Endothelial cell of umbilical vein (primary cell): Measurements from ENCODE around the gene PHTF1. TPM values are rescaled to one million over a fixed set of nuclear protein-coding genes. Genes with fewer than 3 reads are reported as not detected.

Experiments
- BruUV-seq: library from RNA; stranded (reverse); fragments of 400-500 nt; replicated peaks from 2 replicates; lab custom pipeline; 2021; lab: Mats Ljungman, UMichigan
- CTCF ChIA-PET: fragments of 300-600, 350-600 bp; sonication (Branson Sonifier 250); formaldehyde crosslinking; loops from one replicate; lab custom pipeline; 2021; ENCODE audit warnings: antibody characterized with exemption, inconsistent platforms; lab: Charles Lee
- POLR2A ChIA-PET: fragments of 300-600, 350-600 bp; sonication (Branson Sonifier 250); formaldehyde crosslinking; loops from one replicate; lab custom pipeline; 2021; ENCODE audit warnings: antibody characterized with exemption, inconsistent platforms; lab: Charles Lee
- DNase-seq: peaks from one replicate; pipeline ENCODE4 v3.0.0-alpha.2; 2011; ENCODE audit warnings: low read depth, low spot score
- FAIRE-seq: peaks from 2 replicates; lab custom pipeline; 2011; peaks lifted over from hg19 to GRCh38; lab: Jason Lieb, UNC
- H2AFZ ChIP-seq: 2 replicates; pipeline ENCODE4 v1.6.0; 2012; ENCODE audit warnings: low read depth, low read length, control low read depth, inconsistent platforms
- H3K27ac ChIP-seq: 2 replicates; pipeline ENCODE4 v1.5.1; 2011; ENCODE audit warnings: low read depth, mild to moderate bottlenecking, control low read depth, low read length, moderate library complexity; ENCODE audit not compliant: insufficient read depth
- H3K27me3 ChIP-seq, 2 experiments: 2 replicates each; pipeline versions ENCODE4 v1.6.0 to v1.6.1; 2011; ENCODE audit warnings: low read length in 2 of 2, mixed read lengths in 1 of 2; ENCODE audit not compliant: control insufficient read depth in 2 of 2, insufficient read depth in 2 of 2
- H3K36me3 ChIP-seq, 2 experiments: 2 replicates in 1 of 2; 3 replicates in 1 of 2; pipeline ENCODE4 v1.5.1; 2011; ENCODE audit warnings: low read length in 2 of 2, mild to moderate bottlenecking in 1 of 2, moderate library complexity in 1 of 2; ENCODE audit not compliant: control insufficient read depth in 2 of 2, insufficient read depth in 2 of 2; ENCODE audit errors: extremely low read depth in 1 of 2
- H3K4me1 ChIP-seq: 3 replicates; pipeline ENCODE4 v1.5.1; 2011; ENCODE audit warnings: mild to moderate bottlenecking, low read length; ENCODE audit not compliant: control insufficient read depth, insufficient read depth; ENCODE audit errors: extremely low read depth
- H3K4me2 ChIP-seq: 2 replicates; pipeline ENCODE4 v1.6.1; 2011; ENCODE audit warnings: low read length, control low read depth, mixed read lengths; ENCODE audit not compliant: insufficient read depth
- H3K4me3 ChIP-seq, 3 experiments: fragments of 200-600 bp in 1 of 3; sonication (generic), shearing (Covaris generic) in 1 of 3; replicated peaks in 1 of 3; 2 replicates each; pipeline ENCODE4 v1.5.1; 2011 to 2016; ENCODE audit warnings: control low read depth in 3 of 3, low read length in 3 of 3, mild to moderate bottlenecking in 2 of 3, inconsistent platforms in 1 of 3, low read depth in 1 of 3, moderate library complexity in 1 of 3; ENCODE audit not compliant: insufficient read depth in 1 of 3
- H3K79me2 ChIP-seq: 2 replicates; pipeline ENCODE4 v1.6.0; 2012; ENCODE audit warnings: low read length, inconsistent platforms; ENCODE audit not compliant: control insufficient read depth, insufficient read depth
- H3K9ac ChIP-seq: replicated peaks from 2 replicates; pipeline ENCODE3; 2011; ENCODE audit warnings: low read length, control low read depth; ENCODE audit not compliant: insufficient read depth; ENCODE audit errors: extremely low read depth
- H3K9me1 ChIP-seq: replicated peaks from 3 replicates; pipeline ENCODE4 v1.6.0; 2011; ENCODE audit warnings: mild to moderate bottlenecking, low read length; ENCODE audit not compliant: control insufficient read depth, insufficient read depth; ENCODE audit errors: extremely low read depth
- H3K9me3 ChIP-seq: replicated peaks from 2 replicates; pipeline ENCODE4 v1.5.1; 2012; ENCODE audit warnings: low read length, inconsistent platforms; ENCODE audit not compliant: control insufficient read depth, insufficient read depth
- H4K20me1 ChIP-seq: replicated peaks from 2 replicates; pipeline ENCODE3; 2011; ENCODE audit warnings: mild to moderate bottlenecking, low read length; ENCODE audit not compliant: control insufficient read depth, insufficient read depth; ENCODE audit errors: extremely low read depth
- CTCF ChIP-seq, 2 donors: IDR thresholded peaks; 1 replicate in 1 of 2; 2 replicates in 1 of 2; pipeline ENCODE4 v1.5.1; 2011; ENCODE audit warnings: low read length in 2 of 2, mild to moderate bottlenecking in 2 of 2, moderate library complexity in 2 of 2, control low read depth in 1 of 2, inconsistent platforms in 1 of 2, low read depth in 1 of 2; ENCODE audit not compliant: insufficient read depth in 1 of 2; ENCODE audit errors: extremely low read depth in 1 of 2
- EZH2 ChIP-seq: IDR thresholded peaks from 2 replicates; pipeline ENCODE4 v1.6.1; 2012; ENCODE audit warnings: borderline replicate concordance, low read depth, mild to moderate bottlenecking, moderate library complexity, low read length, inconsistent platforms; ENCODE audit not compliant: severe bottlenecking
- FOS ChIP-seq: IDR thresholded peaks from 2 replicates; pipeline ENCODE4 v1.6.1; 2011; ENCODE audit warnings: mild to moderate bottlenecking, low read length, moderate library complexity, borderline replicate concordance; ENCODE audit not compliant: insufficient read depth
- GATA2 ChIP-seq: IDR thresholded peaks from 2 replicates; pipeline ENCODE4 v1.7.0; 2011; ENCODE audit warnings: low read depth, mild to moderate bottlenecking, moderate library complexity, mixed read lengths, low read length; ENCODE audit not compliant: insufficient read length, insufficient read depth
- JUN ChIP-seq: IDR thresholded peaks from 2 replicates; pipeline ENCODE4 v1.6.1; 2011; ENCODE audit warnings: borderline replicate concordance, low read depth; ENCODE audit not compliant: insufficient read length, insufficient read depth
- MAX ChIP-seq: IDR thresholded peaks from 2 replicates; pipeline ENCODE4 v1.6.1; 2011; ENCODE audit not compliant: insufficient read depth, insufficient read length
- POLR2A ChIP-seq: IDR thresholded peaks from 2 replicates; pipeline ENCODE4 v1.6.1; 2012; ENCODE audit warnings: low read depth, mild to moderate bottlenecking, control low read depth, low read length
- POLR2AphosphoS5 ChIP-seq: IDR thresholded peaks from 2 replicates; pipeline ENCODE4 v1.6.1; 2012; ENCODE audit warnings: low read depth, mild to moderate bottlenecking, control low read depth, low read length, moderate library complexity; ENCODE audit not compliant: insufficient read depth
- dilution Hi-C: fragments of 300-500 bp; cut with MboI; formaldehyde crosslinking; loops from one replicate; pipeline ENCODE4 v1.15.0; 2019; ENCODE audit warnings: low sequenced_read_pairs; ENCODE audit not compliant: extremely low pct_ligation_motif_present
- intact Hi-C: fragments of 100-400 bp; cut with micrococcal nuclease; formaldehyde crosslinking; loops from one replicate; pipeline ENCODE4 v1.10.0; 2022
- polyA plus RNA-seq, 4 experiments: library from polyadenylated mRNA; depleted of rRNA in 3 of 4; stranded (reverse) in 3 of 4; unstranded in 1 of 4; fragments of >200 nt; gene quantifications; 2 replicates each; pipeline versions ENCODE4 v1.2.1 to v1.2.3, GENCODE V29; 2011 to 2012; ENCODE audit warnings: missing spikeins in 1 of 4
- total RNA-seq: library from RNA; stranded (reverse); gene quantifications from 2 replicates; pipeline ENCODE4 v1.2.3, GENCODE V29; 2021

Gene PHTF1
- total and polyA plus RNA-seq, 2 donors (not counting 3 experiments of a cell fraction or from before 2014, with no cell fraction given) = 26.3 to 62.6 TPM

GRCh38 chr1:113765306-113766230 lies 6.3 kb upstream of the PHTF1 start:
- Histone ChIP-seq H3K4me1 (no peaks in the 10 kb centered on the region), H3K27me3 (no peaks in the 10 kb centered on the region), H2AFZ (no peak overlapping the region), H4K20me1 (no peaks in the 10 kb centered on the region), H3K79me2 (peaks cover 1% of the 10 kb centered on the region), H3K9me3 (no peaks in the 10 kb centered on the region), H3K9ac (no peak overlapping the region), H3K27ac (no peak overlapping the region), H3K4me3 (no peak overlapping the region), H3K9me1 (no peaks in the 10 kb centered on the region), H3K36me3 (peaks cover 3 to 13% of the 10 kb centered on the region in 2 experiments), H3K4me2 (no peak overlapping the region)
- ChIA-PET CTCF (no interaction called here), POLR2A (no interaction called here)
- no peak for TF ChIP-seq CTCF (IDR thresholded peaks at IDR 0.05; ENCODE audit: extremely low read depth in 1 of 2, insufficient read depth in 1 of 2, low read depth in 1 of 2, low read length in 2 of 2)
- no peak for TF ChIP-seq MAX
- TF ChIP-seq POLR2A = no peak
- TF ChIP-seq JUN = no peak
- no peak for TF ChIP-seq FOS
- no peak for TF ChIP-seq GATA2
- TF ChIP-seq EZH2 = no peak
- TF ChIP-seq POLR2AphosphoS5 = no peak
- no peak for FAIRE-seq
- DNase-seq = no peak
- no TSS peak for BruUV-seq
- dilution Hi-C loops (no loop called here), intact Hi-C loops (no loop called here)
